ENCODE data around the gene GANC.

GRCh38 chr15:42228036-42228435 lies 45.0 kb upstream of the GANC start:
- TF ChIP-seq CTCF (IDR thresholded peaks at IDR 0.05 in 8 of 11, conservative IDR thresholded peaks at IDR 0.05 in 3 of 11) (no peak), POLR2A (IDR thresholded peaks at IDR 0.05) (no peak)
